ENCODE results near the gene SNAPC3.
"Not testable (repeated sequence)": the region's sequence is repeated elsewhere in the genome, so short reads cannot be mapped to it uniquely, and the experiment has no call there.

SNAPC3 gene

GRCh38 chr9:15422372-15423230 is at the start of gene SNAPC3:
Gene SNAPC3, plus strand, starts transcription at chr9:15422876. Its CDS starts 4 bp downstream, at chr9:15422880.
- DNase-seq (ENCODE audit: low read depth in 2 of 2, low spot score in 1 of 2): peak; percentile 72 to 83

GRCh38 chr9:15373881-15374280 is 48.8 kb upstream of the SNAPC3 start:
- DNase-seq (ENCODE audit: low read depth in 2 of 2, low spot score in 1 of 2): no peak

DNA sequence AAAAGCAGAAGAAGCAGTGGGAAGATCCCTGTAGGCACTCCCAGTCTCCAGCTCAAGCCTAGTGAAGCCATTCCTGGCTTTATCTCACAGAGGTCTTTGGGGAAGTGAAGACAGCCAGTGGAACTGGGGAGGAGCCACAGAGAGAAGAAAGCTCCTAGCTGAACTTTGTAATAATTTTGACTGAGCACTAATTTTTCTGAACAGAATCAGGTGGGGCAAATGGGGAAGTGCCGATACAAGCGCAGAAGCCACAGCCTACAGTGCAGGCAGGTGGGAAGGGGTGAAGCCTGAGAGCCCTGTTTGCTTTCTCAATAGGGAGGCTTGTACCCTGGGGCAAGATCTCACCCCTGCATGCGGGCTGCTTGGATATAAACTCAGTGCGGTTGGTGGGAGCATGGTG is 48.4 kb upstream of the SNAPC3 start:
- no peak for DNase-seq (ENCODE audit: low read depth in 2 of 2, low spot score in 1 of 2)

DNA sequence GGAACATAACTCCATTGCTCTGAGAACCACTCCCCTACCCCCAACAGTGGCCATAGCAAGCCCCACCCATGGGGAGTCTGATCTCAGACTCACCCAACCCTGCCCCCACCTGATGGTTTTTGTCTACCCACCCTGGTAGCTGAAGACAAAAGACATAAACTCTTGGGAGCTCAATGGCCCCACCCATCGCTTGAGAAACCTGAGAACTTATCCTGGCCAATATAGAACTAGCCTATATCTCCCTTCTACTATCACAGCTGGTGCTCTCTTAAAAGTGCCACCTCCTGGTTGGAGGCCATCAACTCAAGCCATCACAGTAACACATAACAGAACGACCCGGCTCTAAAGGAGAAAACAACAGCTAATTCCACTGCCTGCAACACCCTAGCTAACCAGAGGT is 47.9 kb upstream of the SNAPC3 start:
- no peak for DNase-seq (ENCODE audit: low read depth in 2 of 2, low spot score in 1 of 2)

DNA sequence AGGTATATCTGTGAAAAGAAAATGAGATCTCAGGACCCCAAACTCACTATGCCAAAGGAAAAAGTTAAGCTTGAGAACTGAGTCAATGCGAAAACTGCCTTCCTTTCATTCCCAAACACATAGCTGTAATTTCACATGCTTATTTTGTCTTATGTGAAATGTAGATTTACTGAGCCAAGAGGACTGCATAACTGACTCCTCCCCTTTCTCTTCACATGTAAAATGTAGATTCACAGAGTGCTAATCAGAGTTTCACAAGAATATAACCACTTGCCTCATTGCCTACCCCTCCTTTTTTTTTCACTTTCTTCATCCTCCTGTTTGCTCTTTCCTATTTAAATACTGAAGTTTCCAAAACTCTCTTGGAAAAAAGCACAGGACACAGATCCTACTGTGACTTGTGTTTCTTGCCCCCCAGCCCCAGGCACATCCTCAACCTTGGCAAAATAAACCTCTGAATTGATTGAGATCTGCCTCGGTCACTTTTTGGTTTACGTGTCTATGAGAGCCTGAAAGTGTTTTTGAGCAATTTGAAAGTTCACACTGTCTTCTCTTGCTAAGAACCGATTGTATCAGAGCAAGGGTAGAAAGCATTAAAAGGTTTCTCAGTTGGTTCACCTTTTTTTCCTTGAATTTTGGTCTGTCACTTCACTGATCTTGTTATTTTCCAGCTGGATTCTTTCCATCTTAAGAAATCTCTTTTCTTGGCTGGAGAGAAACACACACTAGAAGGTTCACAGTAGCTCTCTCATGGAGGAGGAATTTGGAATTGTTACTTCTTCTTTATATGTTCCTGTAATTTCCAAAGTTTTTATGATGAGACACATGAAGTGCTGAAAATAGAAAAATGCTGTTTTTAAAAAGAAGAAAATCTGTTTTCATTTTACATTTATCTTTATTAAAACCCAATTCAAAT is 44.8 kb upstream of the SNAPC3 start:
- no peak for DNase-seq (ENCODE audit: low read depth in 2 of 2, low spot score in 1 of 2)

DNA sequence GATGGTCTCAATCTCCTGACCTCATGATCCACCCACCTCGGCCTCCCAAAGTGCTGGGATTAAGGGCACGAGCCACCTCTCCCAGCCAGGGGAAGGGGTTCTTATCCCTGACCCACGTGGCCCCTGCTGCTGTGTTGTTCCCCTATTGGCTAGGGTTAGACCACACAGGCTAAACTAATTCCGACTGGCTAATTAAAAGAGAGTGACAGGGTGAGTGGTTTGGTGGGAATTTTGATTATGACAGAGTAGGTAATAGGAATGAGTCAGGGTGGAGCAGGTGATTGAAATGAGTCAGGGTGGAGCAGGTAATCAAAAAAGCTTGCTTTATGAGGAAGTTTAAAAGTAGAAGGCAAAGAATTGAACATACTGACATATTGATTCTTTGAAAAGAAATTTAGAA is 43.4 kb upstream of the SNAPC3 start:
- DNase-seq (ENCODE audit: low read depth in 2 of 2, low spot score in 1 of 2): not testable (repeated sequence)

- DNase-seq (ENCODE audit: low read depth in 2 of 2, low spot score in 1 of 2): not testable (repeated sequence)
These were observed 42.8 kb upstream of the SNAPC3 start for GRCh38 chr9:15379888-15380287.

DNA sequence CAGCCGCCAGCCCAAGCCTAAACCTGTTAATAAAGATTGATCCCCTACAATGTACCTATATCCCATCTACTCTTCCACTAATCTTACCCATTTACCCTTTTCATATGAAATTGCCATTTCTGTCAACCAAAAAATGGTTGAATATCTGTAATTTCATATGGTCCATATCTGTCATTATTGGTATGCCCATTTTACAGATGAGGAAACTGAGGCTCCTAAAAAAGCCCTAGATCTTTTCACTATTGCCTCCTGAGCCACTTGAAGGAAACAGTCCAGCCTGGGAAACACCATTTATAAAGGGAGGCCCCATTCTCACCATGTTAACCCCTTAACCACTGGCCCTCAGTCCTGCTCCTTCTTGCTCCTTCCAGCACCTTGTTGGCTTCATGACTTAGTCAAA is 41.2 kb upstream of the SNAPC3 start:
- DNase-seq (ENCODE audit: low read depth in 2 of 2, low spot score in 1 of 2): no peak

- DNase-seq (ENCODE audit: low read depth in 2 of 2, low spot score in 1 of 2): no peak
These were observed 36.2 kb upstream of the SNAPC3 start for GRCh38 chr9:15386465-15386864.

DNA sequence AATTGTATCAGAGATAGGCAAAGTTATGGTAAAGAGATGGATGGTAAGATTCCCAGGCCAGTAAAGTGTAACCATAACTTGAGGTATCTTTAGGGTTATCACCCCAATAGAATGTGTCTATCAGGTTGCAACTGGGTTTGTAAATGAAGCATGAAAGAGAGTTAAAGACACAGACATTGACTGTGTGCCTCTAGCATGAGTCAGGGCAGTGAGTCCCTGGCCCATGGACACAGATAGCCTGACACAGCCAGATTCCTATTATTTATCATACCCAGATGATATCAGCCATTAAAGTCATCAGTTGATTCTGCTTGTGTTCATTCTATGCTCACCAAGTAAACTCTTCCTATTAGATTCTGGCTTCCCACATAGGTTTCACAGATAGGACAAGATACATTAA is 33.5 kb upstream of the SNAPC3 start:
- DNase-seq (ENCODE audit: low read depth in 2 of 2, low spot score in 1 of 2): no peak

DNA sequence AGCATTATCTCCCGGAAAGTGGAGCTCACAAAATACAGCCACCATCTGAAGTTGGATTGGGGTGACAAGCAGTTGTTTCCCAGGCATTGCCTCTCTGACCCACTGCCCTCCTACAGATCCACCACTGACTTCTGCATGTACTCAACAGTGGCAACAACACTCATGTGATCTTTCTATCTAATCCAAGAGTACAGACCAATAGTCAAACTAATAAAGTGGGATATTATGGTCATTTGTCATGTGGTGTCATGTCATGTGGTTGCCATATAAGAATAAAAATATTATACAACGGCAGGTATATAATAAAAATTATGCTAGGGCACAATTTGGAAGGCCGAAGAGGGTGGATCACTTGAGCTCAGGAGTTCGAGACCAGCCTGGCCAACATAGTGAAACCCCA is 33.0 kb upstream of the SNAPC3 start:
- no peak for DNase-seq (ENCODE audit: low read depth in 2 of 2, low spot score in 1 of 2)

- DNase-seq (ENCODE audit: low read depth in 2 of 2, low spot score in 1 of 2): no peak
These were observed 32.5 kb upstream of the SNAPC3 start for GRCh38 chr9:15390201-15390600.

- DNase-seq (ENCODE audit: low read depth in 2 of 2, low spot score in 1 of 2): no peak
These were observed 30.3 kb upstream of the SNAPC3 start for GRCh38 chr9:15392363-15392762.

GRCh38 chr9:15400281-15400941 is 22.3 kb upstream of the SNAPC3 start:
- DNase-seq (ENCODE audit: low read depth in 2 of 2, low spot score in 1 of 2): no peak

DNA sequence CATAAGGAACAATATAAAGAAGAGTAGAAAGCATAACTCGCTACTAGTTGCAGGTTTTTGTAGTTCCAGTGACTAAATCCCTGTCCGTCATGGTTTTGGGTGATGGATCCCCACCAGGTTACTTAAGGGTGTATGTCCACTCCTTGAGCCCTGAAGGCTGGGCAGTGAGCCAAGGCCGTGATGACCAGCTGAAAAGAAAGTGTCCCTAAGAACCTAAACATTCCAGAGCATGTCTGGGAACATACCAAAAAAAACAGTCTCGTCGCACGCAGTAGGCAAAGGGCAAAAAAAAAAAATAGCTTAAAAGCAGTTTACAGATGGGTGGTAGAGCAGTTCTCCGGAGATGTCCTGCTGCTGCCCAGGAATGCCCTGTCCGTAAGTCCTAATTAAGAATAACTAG is 21.4 kb upstream of the SNAPC3 start:
- no peak for DNase-seq (ENCODE audit: low read depth in 2 of 2, low spot score in 1 of 2)

DNA sequence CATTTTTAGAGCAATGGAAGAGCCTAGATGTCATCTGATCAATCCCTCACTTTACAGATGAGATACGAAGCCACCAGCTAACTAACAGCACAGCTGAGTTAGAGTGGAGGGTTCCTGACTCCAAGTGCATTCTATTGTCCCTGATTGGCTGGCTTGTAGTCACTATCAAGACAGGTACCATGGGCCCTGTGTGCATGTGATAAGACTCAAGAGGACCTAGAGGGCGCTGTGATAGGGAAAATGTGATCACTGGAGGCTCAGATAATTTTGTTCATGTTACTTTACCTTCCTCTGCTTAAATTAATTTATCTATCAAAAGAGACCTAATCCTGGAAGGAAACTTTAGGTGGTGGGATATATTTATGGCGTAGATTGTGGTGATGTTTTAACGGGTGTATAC is 19.5 kb upstream of the SNAPC3 start:
- no peak for DNase-seq (ENCODE audit: low read depth in 2 of 2, low spot score in 1 of 2)

- no peak for DNase-seq (ENCODE audit: low read depth in 2 of 2, low spot score in 1 of 2)
These were observed 18.5 kb upstream of the SNAPC3 start for GRCh38 chr9:15404171-15404570.

DNA sequence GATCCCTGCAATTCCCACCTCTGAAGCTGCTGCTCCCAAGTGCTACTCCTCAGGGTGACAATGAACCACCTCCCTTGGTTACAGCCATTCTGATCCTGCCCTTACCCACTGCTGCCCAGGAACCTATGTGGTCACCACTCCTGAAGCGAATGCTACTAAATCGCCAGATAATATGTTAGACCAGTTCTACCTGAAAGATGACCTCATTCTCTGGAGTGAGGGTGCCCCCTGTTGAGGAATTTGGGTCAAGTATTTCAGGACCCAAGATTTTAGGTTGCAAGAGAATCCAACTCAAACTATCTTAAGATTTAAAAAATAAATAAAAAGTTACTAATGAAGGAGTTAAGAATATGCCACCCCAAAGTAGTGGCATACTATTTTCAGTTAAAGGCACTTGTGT is 5.8 kb upstream of the SNAPC3 start:
- no peak for DNase-seq (ENCODE audit: low read depth in 2 of 2, low spot score in 1 of 2)

- DNase-seq (ENCODE audit: low read depth in 2 of 2, low spot score in 1 of 2): no peak
These were observed 5.0 kb upstream of the SNAPC3 start for GRCh38 chr9:15417626-15418025.

GRCh38 chr9:15420796-15421195 is 1.9 kb upstream of the SNAPC3 start:
- no peak for DNase-seq (ENCODE audit: low read depth in 2 of 2, low spot score in 1 of 2)

- no peak for DNase-seq (ENCODE audit: low read depth in 2 of 2, low spot score in 1 of 2)
These were observed 1.1 kb upstream of the SNAPC3 start for GRCh38 chr9:15421532-15421931.

- no peak for DNase-seq (ENCODE audit: low read depth in 2 of 2, low spot score in 1 of 2)
These were observed 695 bp upstream of the SNAPC3 start for GRCh38 chr9:15421990-15422371.
